B cell (primary cell): ENCODE measurements around the gene ANKS6. TPM values are rescaled to one million over a fixed set of nuclear protein-coding genes. Genes with fewer than 3 reads are reported as not detected.

ENCODE experiments used
- ATAC-seq: fragments of 200-7000 bp; cut with Tn5 transposase; one replicate; pipeline ENCODE4 v1.10.0; 2021; ENCODE audit warnings: low read depth, mild to moderate bottlenecking, moderate number of reproducible peaks, moderate library complexity
- CTCF ChIA-PET: fragments of 350-600 bp; sonication (Branson Sonifier 250); formaldehyde crosslinking; loops from one replicate; lab custom pipeline; 2021; ENCODE audit warnings: antibody characterized with exemption, inconsistent platforms; lab: Charles Lee
- POLR2A ChIA-PET: fragments of 350-600 bp; sonication (Branson Sonifier 250); formaldehyde crosslinking; loops from one replicate; lab custom pipeline; 2021; ENCODE audit warnings: antibody characterized with exemption; lab: Charles Lee
- DNase-seq: peaks from one replicate; pipeline ENCODE4 v3.0.0; 2013
- H2AFZ ChIP-seq: 2 replicates; pipeline ENCODE4 v1.6.1; 2012; ENCODE audit warnings: mild to moderate bottlenecking, low read depth, low read length; ENCODE audit not compliant: insufficient read depth, poor library complexity, severe bottlenecking
- H3K27ac ChIP-seq, 2 donors: 1 replicate in 1 of 2; 2 replicates in 1 of 2; pipeline ENCODE4 v1.5.1; 2012 to 2013; ENCODE audit warnings: low read length in 2 of 2, mild to moderate bottlenecking in 2 of 2, moderate library complexity in 1 of 2
- H3K27me3 ChIP-seq, 4 experiments: fragments of 200-600 bp in 1 of 4; sonication (generic) in 1 of 4; replicated peaks in 1 of 4; 1 replicate in 2 of 4; 2 replicates in 2 of 4; pipeline versions ENCODE4 v1.6.1 to v1.7.0; 2013 to 2016; ENCODE audit warnings: low read length in 3 of 4, mild to moderate bottlenecking in 2 of 4, mixed read lengths in 1 of 4, moderate library complexity in 1 of 4; ENCODE audit not compliant: insufficient read depth in 4 of 4, control insufficient read depth in 3 of 4; ENCODE audit errors: control extremely low read depth in 1 of 4
- H3K36me3 ChIP-seq, 2 experiments: replicated peaks in 1 of 2; 1 replicate in 1 of 2; 2 replicates in 1 of 2; pipeline versions ENCODE4 v1.6.1 to v1.7.1; 2013; ENCODE audit warnings: low read length in 1 of 2; ENCODE audit not compliant: insufficient read depth in 2 of 2, control insufficient read depth in 1 of 2; ENCODE audit errors: control extremely low read depth in 1 of 2, extremely low read depth in 1 of 2
- H3K4me1 ChIP-seq, 2 donors: fragments of 200-600 bp in 1 of 2; sonication (generic) in 1 of 2; 1 replicate in 1 of 2; 2 replicates in 1 of 2; pipeline versions ENCODE4 v1.5.1 to v1.6.1; 2013 to 2017; ENCODE audit warnings: low read length in 2 of 2; ENCODE audit not compliant: control insufficient read depth in 2 of 2, insufficient read depth in 2 of 2
- H3K4me2 ChIP-seq: replicated peaks from 2 replicates; pipeline ENCODE3; 2012; ENCODE audit warnings: mild to moderate bottlenecking, low read depth, low read length; ENCODE audit not compliant: poor library complexity, severe bottlenecking
- H3K4me3 ChIP-seq, 5 experiments: fragments of 200-600 bp in 1 of 5; sonication (generic) in 1 of 5; 1 replicate in 3 of 5; 2 replicates in 2 of 5; pipeline versions ENCODE4 v1.5.1 to v1.7.0; 2011 to 2016; ENCODE audit warnings: low read length in 4 of 5, mild to moderate bottlenecking in 4 of 5, low read depth in 2 of 5, control low read depth in 1 of 5, moderate library complexity in 1 of 5; ENCODE audit not compliant: insufficient read depth in 1 of 5; ENCODE audit errors: control extremely low read depth in 1 of 5, extremely low read depth in 1 of 5
- H3K79me2 ChIP-seq: fragments of 200-600 bp; sonication (generic); one replicate; pipeline ENCODE4 v1.6.0; 2016; ENCODE audit warnings: low read length; ENCODE audit not compliant: control insufficient read depth, insufficient read depth
- H3K9ac ChIP-seq: fragments of 200-600 bp; sonication (generic); 2 replicates; pipeline ENCODE4 v1.6.1; 2017; ENCODE audit warnings: mild to moderate bottlenecking, low read length, moderate library complexity
- H3K9me3 ChIP-seq, 3 donors: one replicate each; pipeline versions ENCODE4 v1.6.1 to v1.7.1; 2013; ENCODE audit warnings: low read length in 2 of 3; ENCODE audit not compliant: control insufficient read depth in 2 of 3, insufficient read depth in 1 of 3; ENCODE audit errors: control extremely low read depth in 1 of 3
- H4K20me1 ChIP-seq: 2 replicates; pipeline ENCODE4 v1.6.0; 2012; ENCODE audit warnings: mild to moderate bottlenecking, low read length; ENCODE audit not compliant: insufficient read depth, control insufficient read depth, poor library complexity, severe bottlenecking
- H3K27ac Mint-ChIP-seq: one replicate; pipeline ENCODE4 v1.8.0; 2021; ENCODE audit warnings: mixed read lengths
- H3K27me3 Mint-ChIP-seq: one replicate; pipeline ENCODE4 v1.8.0; 2021; ENCODE audit warnings: mixed read lengths
- H3K4me1 Mint-ChIP-seq: one replicate; pipeline ENCODE4 v1.8.0; 2021; ENCODE audit warnings: mixed read lengths
- H3K4me3 Mint-ChIP-seq: one replicate; pipeline ENCODE4 v1.8.0; 2021; ENCODE audit warnings: mixed read lengths
- H3K9me3 Mint-ChIP-seq: one replicate; pipeline ENCODE4 v1.8.0; 2022; ENCODE audit warnings: mixed read lengths; ENCODE audit not compliant: insufficient read depth
- EZH2 ChIP-seq: IDR thresholded peaks from 2 replicates; pipeline ENCODE4 v1.6.1; 2012; ENCODE audit warnings: borderline replicate concordance, low read depth, mild to moderate bottlenecking, moderate library complexity, low read length; ENCODE audit not compliant: insufficient read depth, poor library complexity, severe bottlenecking
- WGBS: methylation state at CpG from one replicate; pipeline ENCODE4 v1.1.5; 2013; ENCODE audit warnings: missing lambda C conversion rate; ENCODE audit not compliant: insufficient coverage; 5-methylcytosine and 5-hydroxymethylcytosine counted together
- intact Hi-C: fragments of 100-400 bp; cut with micrococcal nuclease; formaldehyde crosslinking; loops from one replicate; pipeline ENCODE4 v1.10.0; 2022
- polyA plus RNA-seq: library from polyadenylated mRNA; depleted of rRNA; stranded (reverse); fragments of >200 nt; gene quantifications from 2 replicates; pipeline ENCODE4 v1.2.3, GENCODE V29; 2012
- total RNA-seq, 2 donors: library from RNA; stranded (reverse); fragments of 120-200 nt in 1 of 2; gene quantifications; 1 replicate in 1 of 2; 2 replicates in 1 of 2; pipeline versions ENCODE4 v1.2.3 to v1.2.4, GENCODE V29; 2013 to 2022
- TF ChIP-seq, protein P1 (sequence below): fragments of 200-600 bp; IDR thresholded peaks from one replicate; pipeline ENCODE4 v1.8.0; 2022; ENCODE audit warnings: antibody characterized with exemption, mild to moderate bottlenecking

Gene ANKS6
- total and polyA plus RNA-seq, 2 donors (not counting 1 experiment from before 2014, with no cell fraction given) = 11.4 to 16.1 TPM

DNA sequence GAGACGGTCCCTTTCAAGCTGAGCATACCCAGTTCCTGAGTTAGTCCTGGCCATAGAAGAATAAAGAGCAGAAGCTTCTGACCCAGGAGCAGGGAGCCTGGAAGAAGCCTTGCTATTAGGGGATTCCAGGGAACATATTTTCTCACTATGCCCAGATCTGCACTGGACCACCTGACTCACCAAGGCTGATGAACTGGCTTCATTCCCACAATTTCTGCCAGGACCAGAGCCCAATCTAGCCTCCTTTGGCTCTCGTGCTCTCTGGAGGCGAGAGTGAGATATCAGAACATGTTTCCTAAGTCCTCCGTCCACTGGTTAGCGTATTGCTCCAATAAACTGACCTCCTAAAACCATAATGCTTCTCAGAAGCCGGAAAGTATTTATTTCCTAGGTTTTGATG lies 97.5 kb downstream of the ANKS6 start:
- peaks cover 43% of the 10 kb centered on the region for H3K27me3 Mint-ChIP-seq
- H3K79me2 ChIP-seq = no peaks in the 10 kb centered on the region
- WGBS = 73% methylated on average over 3 of the region's 6 CpGs
- H3K4me3 ChIP-seq = no peak overlapping the region
- no peak overlapping the region for H3K4me2 ChIP-seq
- no peak for DNase-seq
- H3K27me3 ChIP-seq = peaks cover 0 to 5% (median 2%) of the 10 kb centered on the region in 4 experiments
- no peak overlapping the region for H2AFZ ChIP-seq
- peaks cover 4% of the 10 kb centered on the region for H3K9me3 Mint-ChIP-seq
- no peaks in the 10 kb centered on the region for H4K20me1 ChIP-seq
- CTCF ChIA-PET = no interaction called here
- POLR2A ChIA-PET = no interaction called here
- no peaks in the 10 kb centered on the region for H3K9me3 ChIP-seq
- H3K27ac Mint-ChIP-seq = no peak overlapping the region
- no peaks in the 10 kb centered on the region for H3K36me3 ChIP-seq
- H3K27ac ChIP-seq = no peak overlapping the region
- no peaks in the 10 kb centered on the region for H3K4me1 ChIP-seq
- no peak overlapping the region for H3K4me3 Mint-ChIP-seq
- H3K4me1 Mint-ChIP-seq = no peaks in the 10 kb centered on the region
- no peak overlapping the region for H3K9ac ChIP-seq
- intact Hi-C loops = no loop called here
- TF ChIP-seq, protein P1, sequence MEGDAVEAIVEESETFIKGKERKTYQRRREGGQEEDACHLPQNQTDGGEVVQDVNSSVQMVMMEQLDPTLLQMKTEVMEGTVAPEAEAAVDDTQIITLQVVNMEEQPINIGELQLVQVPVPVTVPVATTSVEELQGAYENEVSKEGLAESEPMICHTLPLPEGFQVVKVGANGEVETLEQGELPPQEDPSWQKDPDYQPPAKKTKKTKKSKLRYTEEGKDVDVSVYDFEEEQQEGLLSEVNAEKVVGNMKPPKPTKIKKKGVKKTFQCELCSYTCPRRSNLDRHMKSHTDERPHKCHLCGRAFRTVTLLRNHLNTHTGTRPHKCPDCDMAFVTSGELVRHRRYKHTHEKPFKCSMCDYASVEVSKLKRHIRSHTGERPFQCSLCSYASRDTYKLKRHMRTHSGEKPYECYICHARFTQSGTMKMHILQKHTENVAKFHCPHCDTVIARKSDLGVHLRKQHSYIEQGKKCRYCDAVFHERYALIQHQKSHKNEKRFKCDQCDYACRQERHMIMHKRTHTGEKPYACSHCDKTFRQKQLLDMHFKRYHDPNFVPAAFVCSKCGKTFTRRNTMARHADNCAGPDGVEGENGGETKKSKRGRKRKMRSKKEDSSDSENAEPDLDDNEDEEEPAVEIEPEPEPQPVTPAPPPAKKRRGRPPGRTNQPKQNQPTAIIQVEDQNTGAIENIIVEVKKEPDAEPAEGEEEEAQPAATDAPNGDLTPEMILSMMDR = no peak
- TF ChIP-seq EZH2 = no peak
- no peak for ATAC-seq

DNA sequence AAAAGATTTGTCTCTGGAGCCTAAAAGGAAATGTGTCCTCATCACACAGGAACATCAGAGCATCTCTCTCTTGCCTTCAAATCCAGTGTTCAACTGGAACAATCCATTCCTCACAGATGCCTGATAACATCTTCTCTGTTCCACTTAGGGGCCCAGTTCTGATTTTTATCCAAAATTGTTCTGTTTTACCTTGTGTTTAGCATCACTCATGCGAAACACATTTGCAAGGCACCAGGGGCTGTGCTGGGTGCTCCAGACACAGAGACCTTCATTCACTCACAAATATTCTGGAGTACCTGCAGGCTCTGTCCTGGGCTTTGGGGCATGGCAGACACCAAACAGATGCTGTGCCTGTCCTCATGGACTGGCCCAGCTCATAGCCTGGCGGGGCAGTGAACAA lies 101.4 kb downstream of the ANKS6 start:
- no peak overlapping the region for H2AFZ ChIP-seq
- H3K4me3 ChIP-seq = no peak overlapping the region
- no peaks in the 10 kb centered on the region for H3K9me3 ChIP-seq
- ChIA-PET CTCF (no interaction called here), POLR2A (no interaction called here)
- H3K4me2 ChIP-seq = no peak overlapping the region
- DNase-seq (no peak), ATAC-seq (no peak)
- H3K27me3 Mint-ChIP-seq = peaks cover 30% of the 10 kb centered on the region
- H3K4me1 ChIP-seq = no peaks in the 10 kb centered on the region
- H3K9ac ChIP-seq = no peak overlapping the region
- 92% methylated on average over 2 of the region's 2 CpGs for WGBS
- H3K36me3 ChIP-seq = no peaks in the 10 kb centered on the region
- no peaks in the 10 kb centered on the region for H3K79me2 ChIP-seq
- peaks cover 0 to 7% (median 2%) of the 10 kb centered on the region in 4 experiments for H3K27me3 ChIP-seq
- no peaks in the 10 kb centered on the region for H4K20me1 ChIP-seq
- H3K27ac Mint-ChIP-seq = no peak overlapping the region
- TF ChIP-seq EZH2 = no peak
- no peaks in the 10 kb centered on the region for H3K9me3 Mint-ChIP-seq
- H3K4me3 Mint-ChIP-seq = no peak overlapping the region
- H3K4me1 Mint-ChIP-seq = no peaks in the 10 kb centered on the region
- no peak overlapping the region for H3K27ac ChIP-seq
- intact Hi-C loops = no loop called here
